ENCODE data around the gene DCDC2C.

DNA sequence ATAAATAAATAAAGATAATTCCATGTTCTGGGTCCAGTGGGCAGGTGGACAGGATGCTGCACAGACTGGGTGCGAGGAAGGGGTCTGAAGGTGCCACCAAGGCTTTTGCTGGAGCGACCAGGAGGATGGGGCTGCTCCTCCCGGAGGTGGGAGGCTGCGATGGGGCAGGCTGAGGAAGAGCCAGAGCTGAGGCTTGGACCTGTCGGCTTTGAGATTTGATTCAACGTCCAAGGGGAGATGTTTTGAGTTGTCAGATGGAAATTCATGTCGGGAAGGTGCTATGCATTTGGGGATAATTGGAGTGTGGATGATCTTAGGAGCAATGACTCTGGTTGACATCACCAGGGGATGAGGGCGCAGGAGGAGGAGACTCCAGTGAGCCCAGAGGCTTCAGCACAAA, 33.7 kb upstream of the DCDC2C start:
- TF ChIP-seq, protein P1, sequence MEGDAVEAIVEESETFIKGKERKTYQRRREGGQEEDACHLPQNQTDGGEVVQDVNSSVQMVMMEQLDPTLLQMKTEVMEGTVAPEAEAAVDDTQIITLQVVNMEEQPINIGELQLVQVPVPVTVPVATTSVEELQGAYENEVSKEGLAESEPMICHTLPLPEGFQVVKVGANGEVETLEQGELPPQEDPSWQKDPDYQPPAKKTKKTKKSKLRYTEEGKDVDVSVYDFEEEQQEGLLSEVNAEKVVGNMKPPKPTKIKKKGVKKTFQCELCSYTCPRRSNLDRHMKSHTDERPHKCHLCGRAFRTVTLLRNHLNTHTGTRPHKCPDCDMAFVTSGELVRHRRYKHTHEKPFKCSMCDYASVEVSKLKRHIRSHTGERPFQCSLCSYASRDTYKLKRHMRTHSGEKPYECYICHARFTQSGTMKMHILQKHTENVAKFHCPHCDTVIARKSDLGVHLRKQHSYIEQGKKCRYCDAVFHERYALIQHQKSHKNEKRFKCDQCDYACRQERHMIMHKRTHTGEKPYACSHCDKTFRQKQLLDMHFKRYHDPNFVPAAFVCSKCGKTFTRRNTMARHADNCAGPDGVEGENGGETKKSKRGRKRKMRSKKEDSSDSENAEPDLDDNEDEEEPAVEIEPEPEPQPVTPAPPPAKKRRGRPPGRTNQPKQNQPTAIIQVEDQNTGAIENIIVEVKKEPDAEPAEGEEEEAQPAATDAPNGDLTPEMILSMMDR (IDR thresholded peaks at IDR 0.05): no peak
- no peak for TF ChIP-seq EZH2 (IDR thresholded peaks at IDR 0.05)
- TF ChIP-seq EZH2phosphoT487 (IDR thresholded peaks at IDR 0.05): no peak

All from neural progenitor cell (in vitro differentiated cells).